Hematopoietic multipotent progenitor cell treated with erythropoietin and hydrocortisone succinate and interleukin-3 and kit ligand, for 8 days (in vitro differentiated cells): ENCODE results near the gene ARHGAP22.

Experiments
- DNase-seq: peaks from one replicate; pipeline ENCODE4 v3.0.0-alpha.2; 2015

The ARHGAP22 gene

GRCh38 chr10:48605786-48606529, 1.1 kb upstream of the ARHGAP22 start:
- DNase-seq: no peak

GRCh38 chr10:48604039-48604990, 558 bp downstream of the ARHGAP22 start:
- DNase-seq: no peak

- no peak for DNase-seq
Observed at GRCh38 chr10:48603421-48604038, 1.3 kb downstream of the ARHGAP22 start.

GRCh38 chr10:48602401-48603135, 2.3 kb downstream of the ARHGAP22 start:
- no peak for DNase-seq

GRCh38 chr10:48601789-48602188, 3.1 kb downstream of the ARHGAP22 start:
- no peak for DNase-seq

GRCh38 chr10:48600645-48601505, 4.0 kb downstream of the ARHGAP22 start:
- DNase-seq: no peak

- no peak for DNase-seq
Observed at GRCh38 chr10:48599830-48600134, 5.1 kb downstream of the ARHGAP22 start.

- no peak for DNase-seq
Observed at GRCh38 chr10:48598936-48599829, 5.7 kb downstream of the ARHGAP22 start.

GRCh38 chr10:48598243-48598935, 6.5 kb downstream of the ARHGAP22 start:
- DNase-seq: no peak

GRCh38 chr10:48595539-48595932, 9.3 kb downstream of the ARHGAP22 start:
- no peak for DNase-seq

GRCh38 chr10:48594803-48595538, 9.9 kb downstream of the ARHGAP22 start:
- DNase-seq: no peak

GRCh38 chr10:48594371-48594770, 10.5 kb downstream of the ARHGAP22 start:
- DNase-seq: no peak

GRCh38 chr10:48592346-48592745, 12.5 kb downstream of the ARHGAP22 start:
- DNase-seq: no peak

GRCh38 chr10:48590945-48591344, 13.9 kb downstream of the ARHGAP22 start:
- no peak for DNase-seq

- DNase-seq: no peak
Observed at GRCh38 chr10:48589266-48589665, 15.6 kb downstream of the ARHGAP22 start.

GRCh38 chr10:48587819-48588218, 17.1 kb downstream of the ARHGAP22 start:
- no peak for DNase-seq

- DNase-seq: no peak
Observed at GRCh38 chr10:48587101-48587500, 17.8 kb downstream of the ARHGAP22 start.

GRCh38 chr10:48582970-48583369, 21.9 kb downstream of the ARHGAP22 start:
- no peak for DNase-seq

- no peak for DNase-seq
Observed at GRCh38 chr10:48580236-48580635, 24.6 kb downstream of the ARHGAP22 start.
